ENCODE measurements around the gene ERLIN1. TPM values are rescaled to one million over a fixed set of nuclear protein-coding genes. Genes with fewer than 3 reads are reported as not detected.
A peak's percentile ranks its signal among the peaks of the same experiment; 100 is the strongest.

Gene ERLIN1
- total RNA-seq, 1 experiment from 2014 or later: 15.1 TPM

DNA sequence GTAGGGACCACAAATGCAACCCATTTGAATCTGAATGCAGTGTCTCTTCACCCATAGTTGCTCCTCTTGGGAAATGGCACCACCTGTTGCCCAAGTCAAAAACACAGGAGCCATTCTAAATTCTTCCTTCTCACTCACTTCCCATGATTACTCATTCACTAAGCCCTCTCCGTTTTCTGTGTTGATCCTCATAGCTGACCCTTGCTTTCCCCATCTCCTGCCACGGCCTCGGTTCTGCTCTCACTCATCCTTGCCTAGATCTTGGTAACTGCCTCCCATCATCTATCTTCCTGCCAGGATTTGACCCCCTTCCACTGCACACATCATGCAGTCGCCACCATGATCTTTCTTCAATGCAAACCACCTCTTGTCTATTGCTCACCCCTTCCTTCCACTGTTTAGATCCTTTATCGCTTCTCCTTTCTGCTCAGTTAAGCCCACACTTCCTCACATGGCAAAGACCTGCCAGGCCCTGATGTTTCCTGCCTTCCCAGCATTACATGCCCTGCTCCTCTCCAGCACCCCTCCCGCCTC is 85.1 kb downstream of the ERLIN1 start:
- POLR2A ChIA-PET (ENCODE audit: unreplicated experiment): no interaction called here
- ATAC-seq: peak; percentile 65; the same call in 1 of the 2 replicates
- intact Hi-C loops (cut with micrococcal nuclease): loop anchor here (1.0 kb wide), 1 partner anchor 254 kb away; no protein-coding TSS in a partner anchor

More for the DNA sequence above, 85.1 kb downstream of the ERLIN1 start:
- Histone ChIP-seq H3K79me2 (ENCODE audit: low read length) (no peaks in the 10 kb centered on the region), H3K27ac (ENCODE audit: low read length) (no peak overlapping the region), H3F3A (ENCODE audit: low read length, unreplicated experiment) (no peaks in the 10 kb centered on the region), H3K9me3 (ENCODE audit: low read length) (no peaks in the 10 kb centered on the region), H3K27me3 (ENCODE audit: low read length) (no peaks in the 10 kb centered on the region), H3K4me2 (ENCODE audit: low read length) (peak overlapping the region; percentile 40; the same call in 1 of the 2 replicates), H2AFZ (ENCODE audit: low read length) (peak overlapping the region; percentile 52), H3K4me3 (ENCODE audit: low read length) (no peak overlapping the region), H3K9ac (ENCODE audit: low read length) (no peak overlapping the region), H3K4me1 (ENCODE audit: insufficient read depth, low read length) (peaks cover 11% of the 10 kb centered on the region), H4K20me1 (ENCODE audit: low read length) (no peaks in the 10 kb centered on the region), H3K36me3 (ENCODE audit: low read depth, low read length) (no peaks in the 10 kb centered on the region), H3K9me2 (replicated peaks; ENCODE audit: low read length) (no peaks in the 10 kb centered on the region)
- DNase-seq: peak; percentile 55
- TF ChIP-seq EZH2phosphoT487 (IDR thresholded peaks at IDR 0.05; ENCODE audit: borderline replicate concordance, low read length): no peak
- TF ChIP-seq CTCF (conservative IDR thresholded peaks at IDR 0.05; ENCODE audit: low read depth, low read length): peak; percentile 57
- BruUV-seq (replicated peaks): no TSS peak
- CTCF ChIA-PET: no interaction called here

Other genes starting within 250 kb of the ERLIN1 start
- 6.2 and 8.1 TPM in 2 replicates for gene DNMBP, start 176.1 kb downstream of the ERLIN1 start, total RNA-seq (2014; rRNA removed)
- not detected in 2 replicates for gene CPN1, start 104.2 kb downstream of the ERLIN1 start, total RNA-seq (2014; rRNA removed)
- gene CHUK, start 43.6 kb upstream of the ERLIN1 start, total RNA-seq (2014; rRNA removed): 11.8 and 16.2 TPM in 2 replicates
- gene CWF19L1, start 81.6 kb upstream of the ERLIN1 start, total RNA-seq (2014; rRNA removed): 30.4 and 31.4 TPM in 2 replicates
- gene BLOC1S2, start 100.7 kb upstream of the ERLIN1 start, total RNA-seq (2014; rRNA removed): 33.7 and 46.4 TPM in 2 replicates
- gene PKD2L1, start 144.2 kb upstream of the ERLIN1 start, total RNA-seq (2014; rRNA removed): not detected in 2 replicates
- 116 and 121 TPM in 2 replicates for gene SCD, start 161.2 kb upstream of the ERLIN1 start, total RNA-seq (2014; rRNA removed)